ENCODE measurements around the gene DGKB. TPM values are rescaled to one million over a fixed set of nuclear protein-coding genes. Genes with fewer than 3 reads are reported as not detected.

Gene DGKB
- total RNA-seq, 1 experiment from 2014 or later, result not detected

DNA sequence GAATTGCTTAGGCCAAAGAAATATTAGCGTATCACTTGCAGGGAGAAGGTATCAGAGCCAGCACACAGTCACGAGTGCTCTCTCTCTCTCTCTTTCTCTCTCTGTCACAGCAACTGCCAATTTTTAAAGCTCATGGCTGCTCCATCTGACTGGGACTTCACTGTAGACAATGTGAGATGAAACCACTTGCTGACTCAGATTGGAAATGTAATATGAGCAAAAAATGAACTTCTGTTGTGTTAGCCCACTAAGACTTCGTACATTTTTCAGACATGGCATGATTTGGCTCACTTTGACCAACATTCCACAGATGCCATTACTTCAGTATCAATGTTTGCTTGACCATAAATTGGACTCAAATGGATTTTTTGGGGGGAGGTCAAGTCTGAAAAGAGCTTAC is 68.1 kb downstream of the DGKB start:
- H3K4me1 ChIP-seq (ENCODE audit: insufficient read depth, low read length, poor library complexity, severe bottlenecking), result peaks cover 39% of the 10 kb centered on the region
- H3K4me3 ChIP-seq (ENCODE audit: low read depth, low read length, poor library complexity, severe bottlenecking), result no peak overlapping the region
- H3K36me3 ChIP-seq (ENCODE audit: insufficient read depth, low read length, poor library complexity, severe bottlenecking), result no peaks in the 10 kb centered on the region
- ChIA-PET POLR2A (ENCODE audit: low non-redundant PET) (no interaction called here), CTCF (no interaction called here)
- H3K27me3 ChIP-seq (replicated peaks; ENCODE audit: insufficient read depth, low read depth, low read length, poor library complexity), result no peaks in the 10 kb centered on the region
- H3K27ac ChIP-seq (ENCODE audit: low read depth, low read length, poor library complexity, severe bottlenecking), result no peak overlapping the region
- TF ChIP-seq EZH2 (IDR thresholded peaks at IDR 0.05; ENCODE audit: borderline replicate concordance, low read depth, low read length, poor library complexity, severe bottlenecking), result no peak
- TF ChIP-seq, protein P1, sequence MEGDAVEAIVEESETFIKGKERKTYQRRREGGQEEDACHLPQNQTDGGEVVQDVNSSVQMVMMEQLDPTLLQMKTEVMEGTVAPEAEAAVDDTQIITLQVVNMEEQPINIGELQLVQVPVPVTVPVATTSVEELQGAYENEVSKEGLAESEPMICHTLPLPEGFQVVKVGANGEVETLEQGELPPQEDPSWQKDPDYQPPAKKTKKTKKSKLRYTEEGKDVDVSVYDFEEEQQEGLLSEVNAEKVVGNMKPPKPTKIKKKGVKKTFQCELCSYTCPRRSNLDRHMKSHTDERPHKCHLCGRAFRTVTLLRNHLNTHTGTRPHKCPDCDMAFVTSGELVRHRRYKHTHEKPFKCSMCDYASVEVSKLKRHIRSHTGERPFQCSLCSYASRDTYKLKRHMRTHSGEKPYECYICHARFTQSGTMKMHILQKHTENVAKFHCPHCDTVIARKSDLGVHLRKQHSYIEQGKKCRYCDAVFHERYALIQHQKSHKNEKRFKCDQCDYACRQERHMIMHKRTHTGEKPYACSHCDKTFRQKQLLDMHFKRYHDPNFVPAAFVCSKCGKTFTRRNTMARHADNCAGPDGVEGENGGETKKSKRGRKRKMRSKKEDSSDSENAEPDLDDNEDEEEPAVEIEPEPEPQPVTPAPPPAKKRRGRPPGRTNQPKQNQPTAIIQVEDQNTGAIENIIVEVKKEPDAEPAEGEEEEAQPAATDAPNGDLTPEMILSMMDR (conservative IDR thresholded peaks at IDR 0.05; ENCODE audit: low read depth, low read length), result no peak
- intact Hi-C loops (cut with micrococcal nuclease; ENCODE audit: unreplicated experiment), result no loop called here
- BruUV-seq (replicated peaks), result no TSS peak
- no peak for DNase-seq (ENCODE audit: low spot score)
- H3K9me3 ChIP-seq (ENCODE audit: low read depth, low read length, poor library complexity, severe bottlenecking), result no peaks in the 10 kb centered on the region

DNA sequence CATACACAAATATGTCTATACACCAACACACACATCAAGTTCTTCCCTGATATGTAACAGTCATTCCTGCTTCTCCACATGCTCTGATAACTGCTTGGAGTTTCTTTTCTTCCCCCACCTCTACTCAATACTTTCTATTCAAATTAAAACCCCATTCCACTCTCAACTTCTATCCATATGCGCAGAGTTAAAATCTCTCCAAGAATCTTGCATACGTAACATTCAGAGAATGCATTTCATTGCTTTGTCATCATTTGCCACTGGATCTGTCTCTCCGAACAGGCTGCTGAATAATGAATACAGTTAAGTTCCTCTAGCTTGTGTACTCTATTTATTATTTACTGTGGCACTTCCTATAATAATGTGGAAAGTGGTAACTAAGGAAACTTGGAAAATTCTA is 68.8 kb downstream of the DGKB start:
- H3K36me3 ChIP-seq (ENCODE audit: insufficient read depth, low read length, poor library complexity, severe bottlenecking), result no peaks in the 10 kb centered on the region
- ChIA-PET CTCF (no interaction called here), POLR2A (ENCODE audit: low non-redundant PET) (no interaction called here)
- intact Hi-C loops (cut with micrococcal nuclease; ENCODE audit: unreplicated experiment), result no loop called here
- no TSS peak for BruUV-seq (replicated peaks)
- H3K9me3 ChIP-seq (ENCODE audit: low read depth, low read length, poor library complexity, severe bottlenecking), result no peaks in the 10 kb centered on the region
- no peak overlapping the region for H3K4me3 ChIP-seq (ENCODE audit: low read depth, low read length, poor library complexity, severe bottlenecking)
- no peak overlapping the region for H3K27ac ChIP-seq (ENCODE audit: low read depth, low read length, poor library complexity, severe bottlenecking)
- DNase-seq (ENCODE audit: low spot score), result no peak
- TF ChIP-seq EZH2 (IDR thresholded peaks at IDR 0.05; ENCODE audit: borderline replicate concordance, low read depth, low read length, poor library complexity, severe bottlenecking), result no peak
- TF ChIP-seq, protein P1 (conservative IDR thresholded peaks at IDR 0.05; ENCODE audit: low read depth, low read length), result no peak
- H3K4me1 ChIP-seq (ENCODE audit: insufficient read depth, low read length, poor library complexity, severe bottlenecking), result peaks cover 39% of the 10 kb centered on the region
- H3K27me3 ChIP-seq (replicated peaks; ENCODE audit: insufficient read depth, low read depth, low read length, poor library complexity), result no peaks in the 10 kb centered on the region

DNA sequence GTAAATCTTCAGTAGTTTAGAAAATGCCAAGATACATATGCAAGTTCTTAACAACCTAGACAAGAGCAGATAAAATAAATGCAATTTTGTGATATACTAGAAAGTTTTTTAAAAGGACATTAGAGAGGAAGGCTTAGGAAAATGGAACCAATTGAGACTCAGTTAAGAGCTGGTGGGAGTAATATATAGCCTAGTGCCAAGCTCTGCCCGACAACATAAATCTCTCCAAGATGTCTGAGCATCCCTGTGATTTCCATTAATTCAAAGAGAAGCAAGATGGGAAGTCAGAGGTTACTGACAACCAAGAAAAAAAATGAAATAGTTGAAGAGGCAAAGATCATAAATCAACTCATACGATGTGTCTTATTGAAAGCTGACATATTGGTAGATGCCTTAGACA is 74.5 kb downstream of the DGKB start:
- H3K4me1 ChIP-seq (ENCODE audit: insufficient read depth, low read length, poor library complexity, severe bottlenecking), result no peaks in the 10 kb centered on the region
- DNase-seq (ENCODE audit: low spot score), result no peak
- no peaks in the 10 kb centered on the region for H3K9me3 ChIP-seq (ENCODE audit: low read depth, low read length, poor library complexity, severe bottlenecking)
- no peak overlapping the region for H3K4me3 ChIP-seq (ENCODE audit: low read depth, low read length, poor library complexity, severe bottlenecking)
- CTCF ChIA-PET, result no interaction called here
- no TSS peak for BruUV-seq (replicated peaks)
- no peak for TF ChIP-seq EZH2 (IDR thresholded peaks at IDR 0.05; ENCODE audit: borderline replicate concordance, low read depth, low read length, poor library complexity, severe bottlenecking)
- TF ChIP-seq, protein P1 (conservative IDR thresholded peaks at IDR 0.05; ENCODE audit: low read depth, low read length), result no peak
- no peak overlapping the region for H3K27ac ChIP-seq (ENCODE audit: low read depth, low read length, poor library complexity, severe bottlenecking)
- no peaks in the 10 kb centered on the region for H3K36me3 ChIP-seq (ENCODE audit: insufficient read depth, low read length, poor library complexity, severe bottlenecking)
- no peaks in the 10 kb centered on the region for H3K27me3 ChIP-seq (replicated peaks; ENCODE audit: insufficient read depth, low read depth, low read length, poor library complexity)
- POLR2A ChIA-PET (ENCODE audit: low non-redundant PET), result no interaction called here
- intact Hi-C loops (cut with micrococcal nuclease; ENCODE audit: unreplicated experiment), result no loop called here
